Osteocyte (in vitro differentiated cells): ENCODE results near the gene ABCD3. TPM values are rescaled to one million over a fixed set of nuclear protein-coding genes. Genes with fewer than 3 reads are reported as not detected.

ENCODE experiments used
- DNase-seq: peaks from one replicate; pipeline ENCODE4 v3.0.0; 2021; ENCODE audit warnings: mixed read lengths; ENCODE audit not compliant: unreplicated experiment; ENCODE audit errors: extremely low spot score
- H3K27ac Mint-ChIP-seq: one replicate; pipeline ENCODE4 v1.8.0; 2021; ENCODE audit warnings: mild to moderate bottlenecking, mixed read lengths; ENCODE audit not compliant: unreplicated experiment
- H3K27me3 Mint-ChIP-seq: one replicate; pipeline ENCODE4 v1.8.0; 2021; ENCODE audit warnings: mixed read lengths; ENCODE audit not compliant: unreplicated experiment
- H3K36me3 Mint-ChIP-seq: one replicate; pipeline ENCODE4 v1.8.0; 2021; ENCODE audit warnings: mixed read lengths; ENCODE audit not compliant: unreplicated experiment
- H3K4me1 Mint-ChIP-seq: one replicate; pipeline ENCODE4 v1.8.0; 2021; ENCODE audit warnings: mixed read lengths; ENCODE audit not compliant: unreplicated experiment
- H3K4me3 Mint-ChIP-seq: one replicate; pipeline ENCODE4 v1.8.0; 2021; ENCODE audit warnings: mild to moderate bottlenecking, moderate library complexity, mixed read lengths; ENCODE audit not compliant: unreplicated experiment
- H3K9me3 Mint-ChIP-seq: one replicate; pipeline ENCODE4 v1.8.0; 2021; ENCODE audit warnings: mixed read lengths; ENCODE audit not compliant: unreplicated experiment
- CTCF ChIP-seq: fragments of 200-600 bp; sonication (generic); IDR thresholded peaks from 2 replicates; pipeline ENCODE4 v1.5.0; 2021; ENCODE audit warnings: antibody characterized with exemption, mild to moderate bottlenecking, moderate library complexity
- total RNA-seq: library from RNA; stranded (reverse); gene quantifications from 2 replicates; pipeline ENCODE4 v1.2.1, GENCODE V29; 2021

Gene ABCD3
- total RNA-seq, 1 donor from 2014 or later: 39.0 TPM

DNA sequence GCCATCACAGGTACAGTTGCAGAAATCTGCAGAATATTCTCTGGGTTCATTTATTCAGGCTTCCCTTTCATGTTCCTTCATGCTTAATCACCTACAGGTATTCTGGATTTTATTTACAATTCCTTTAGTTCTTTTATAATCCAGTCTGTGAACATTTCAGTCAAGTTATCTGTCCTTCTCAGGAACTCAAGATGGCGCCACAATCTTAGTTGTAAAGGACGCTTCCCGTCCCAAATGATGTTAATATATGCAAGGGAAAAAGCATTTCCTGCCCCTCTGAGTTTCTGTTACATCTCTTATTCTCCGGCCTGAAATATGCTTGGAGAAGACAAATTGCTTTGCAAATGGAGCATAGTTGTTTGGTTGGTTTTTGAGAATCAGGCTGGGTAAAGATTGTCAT is 104.1 kb downstream of the ABCD3 start:
- DNase-seq: no peak
- no peak overlapping the region for H3K27ac Mint-ChIP-seq
- no peaks in the 10 kb centered on the region for H3K9me3 Mint-ChIP-seq
- H3K4me3 Mint-ChIP-seq: no peak overlapping the region
- peak; percentile 79 for TF ChIP-seq CTCF
- peaks cover 1% of the 10 kb centered on the region for H3K4me1 Mint-ChIP-seq
- peaks cover 11% of the 10 kb centered on the region for H3K36me3 Mint-ChIP-seq
- H3K27me3 Mint-ChIP-seq: no peaks in the 10 kb centered on the region

DNA sequence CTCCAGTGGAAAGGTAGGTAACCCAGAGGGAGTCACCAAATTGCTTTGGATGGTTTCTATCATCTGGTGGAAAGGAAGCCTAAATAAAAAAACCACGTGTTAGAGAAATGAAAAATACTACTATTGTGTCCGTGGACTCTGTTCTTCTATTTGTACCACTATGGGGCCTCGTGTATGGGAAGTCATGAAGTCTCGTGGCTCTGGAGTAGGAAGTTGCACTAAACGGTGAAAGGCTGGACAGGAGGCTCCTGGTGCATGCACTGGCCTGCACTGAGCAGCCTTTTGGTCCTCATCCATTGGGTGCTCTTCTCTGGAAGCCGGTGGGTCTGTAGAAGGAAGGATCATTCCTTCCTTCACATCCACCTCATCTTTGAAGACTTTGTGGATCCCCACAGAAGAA is 106.3 kb downstream of the ABCD3 start:
- no peaks in the 10 kb centered on the region for H3K27me3 Mint-ChIP-seq
- no peak overlapping the region for H3K27ac Mint-ChIP-seq
- H3K4me3 Mint-ChIP-seq: no peak overlapping the region
- H3K9me3 Mint-ChIP-seq: no peaks in the 10 kb centered on the region
- H3K36me3 Mint-ChIP-seq: peaks cover 6% of the 10 kb centered on the region
- peaks cover 1% of the 10 kb centered on the region for H3K4me1 Mint-ChIP-seq
- no peak for TF ChIP-seq CTCF
- no peak for DNase-seq

GRCh38 chr1:94526152-94526980 is 108.2 kb downstream of the ABCD3 start:
- H3K9me3 Mint-ChIP-seq: no peaks in the 10 kb centered on the region
- DNase-seq: no peak
- H3K27me3 Mint-ChIP-seq: no peaks in the 10 kb centered on the region
- H3K36me3 Mint-ChIP-seq: peaks cover 13% of the 10 kb centered on the region
- H3K4me3 Mint-ChIP-seq: no peak overlapping the region
- TF ChIP-seq CTCF: no peak
- no peak overlapping the region for H3K27ac Mint-ChIP-seq
- peaks cover 1% of the 10 kb centered on the region for H3K4me1 Mint-ChIP-seq

- Mint-ChIP-seq H3K4me3 (no peak overlapping the region), H3K4me1 (no peaks in the 10 kb centered on the region), H3K27ac (no peak overlapping the region), H3K9me3 (no peaks in the 10 kb centered on the region), H3K27me3 (no peaks in the 10 kb centered on the region), H3K36me3 (peaks cover 13% of the 10 kb centered on the region)
- DNase-seq: no peak
- peak; percentile 23 for TF ChIP-seq CTCF
Observed at GRCh38 chr1:94527447-94528031, 109.3 kb downstream of the ABCD3 start.

DNA sequence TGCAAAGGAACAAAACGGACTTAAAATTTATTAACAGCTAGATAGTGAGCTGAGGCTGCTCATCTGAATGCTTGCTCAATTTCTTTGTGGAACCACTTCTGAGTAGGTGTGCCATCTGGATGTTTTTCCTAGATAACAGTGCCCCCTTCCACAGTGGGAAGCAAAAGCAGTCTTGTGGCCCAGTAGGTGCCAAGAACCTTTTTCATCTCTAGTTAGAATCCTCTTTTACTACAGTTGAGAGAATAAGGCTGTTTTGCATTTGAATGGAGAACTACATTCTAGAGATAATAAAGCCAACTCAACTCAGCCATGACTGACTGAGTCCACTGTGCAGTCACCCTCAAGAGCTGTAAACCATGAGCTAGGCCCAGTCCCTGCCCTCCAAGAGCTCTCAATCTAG is 110.1 kb downstream of the ABCD3 start:
- Mint-ChIP-seq H3K9me3 (no peaks in the 10 kb centered on the region), H3K4me3 (no peak overlapping the region), H3K27ac (no peak overlapping the region)

More for the DNA sequence above, 110.1 kb downstream of the ABCD3 start:
- no peak for DNase-seq
- no peak for TF ChIP-seq CTCF
- H3K4me1 Mint-ChIP-seq: no peaks in the 10 kb centered on the region
- H3K27me3 Mint-ChIP-seq: no peaks in the 10 kb centered on the region
- peaks cover 20% of the 10 kb centered on the region for H3K36me3 Mint-ChIP-seq
